A673 (cell line): ENCODE measurements around the gene WNT7A.

Experiments
- CTCF ChIP-seq: fragments of 300-800, 200-600 bp; sonication (generic); conservative IDR thresholded peaks from 2 replicates; pipeline ENCODE4 v1.5.1; 2017; ENCODE audit warnings: low read depth, mild to moderate bottlenecking, antibody characterized with exemption, low read length, moderate library complexity, mixed read lengths
- EZH2 ChIP-seq: fragments of 200-600 bp; sonication (generic); IDR thresholded peaks from 2 replicates; pipeline ENCODE4 v1.6.1; 2017; ENCODE audit warnings: borderline replicate concordance, low read depth, mild to moderate bottlenecking, mixed read lengths, antibody characterized with exemption, low read length; ENCODE audit not compliant: poor library complexity, severe bottlenecking

- no peak for TF ChIP-seq CTCF
- no peak for TF ChIP-seq EZH2
These were observed 64.7 kb downstream of the WNT7A start for GRCh38 chr3:13815088-13815683.
